ES-I3 (cell line): ENCODE data around the gene TEX48.

ENCODE experiments used
- H3K36me3 ChIP-seq: 2 replicates; pipeline ENCODE4 v1.6.1; 2013; ENCODE audit warnings: mild to moderate bottlenecking, low read length, control low read depth, moderate library complexity; ENCODE audit not compliant: insufficient read depth
- H3K4me1 ChIP-seq: 2 replicates; pipeline ENCODE4 v1.6.1; 2013; ENCODE audit warnings: mild to moderate bottlenecking, control low read depth, low read length; ENCODE audit not compliant: insufficient read depth
- H3K9ac ChIP-seq: 2 replicates; pipeline ENCODE4 v1.6.1; 2013; ENCODE audit warnings: low read depth, mild to moderate bottlenecking, low read length, moderate library complexity
- H3K9me3 ChIP-seq: 2 replicates; pipeline ENCODE4 v1.6.1; 2013; ENCODE audit warnings: mild to moderate bottlenecking, low read length, moderate library complexity; ENCODE audit not compliant: control insufficient read depth, insufficient read depth

The TEX48 gene

GRCh38 chr9:114666401-114666800 is 15.6 kb downstream of the TEX48 start:
- no peak overlapping the region for H3K9ac ChIP-seq
- H3K36me3 ChIP-seq: no peaks in the 10 kb centered on the region
- H3K4me1 ChIP-seq: peaks cover 9% of the 10 kb centered on the region
- H3K9me3 ChIP-seq: no peaks in the 10 kb centered on the region

DNA sequence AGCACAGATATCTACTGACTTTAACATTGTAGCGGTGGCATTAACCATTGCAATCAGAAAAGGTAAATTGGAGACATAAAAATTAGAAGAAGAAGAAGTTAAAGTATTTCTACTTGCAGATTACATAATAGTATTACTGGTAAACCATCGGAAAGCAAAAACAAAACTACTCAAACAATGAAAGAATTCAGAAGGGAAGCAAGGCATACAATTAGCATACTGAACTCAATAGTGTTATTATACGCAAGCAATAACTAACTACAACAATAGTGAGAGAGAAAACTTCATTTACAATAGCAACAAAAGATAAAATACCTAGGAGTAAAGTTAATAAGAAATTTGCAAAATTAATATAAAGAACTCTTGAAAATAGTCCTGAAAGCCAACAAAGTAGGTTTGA is 17.8 kb downstream of the TEX48 start:
- H3K4me1 ChIP-seq: peaks cover 9% of the 10 kb centered on the region
- H3K9ac ChIP-seq: no peak overlapping the region
- H3K9me3 ChIP-seq: no peaks in the 10 kb centered on the region
- no peaks in the 10 kb centered on the region for H3K36me3 ChIP-seq

DNA sequence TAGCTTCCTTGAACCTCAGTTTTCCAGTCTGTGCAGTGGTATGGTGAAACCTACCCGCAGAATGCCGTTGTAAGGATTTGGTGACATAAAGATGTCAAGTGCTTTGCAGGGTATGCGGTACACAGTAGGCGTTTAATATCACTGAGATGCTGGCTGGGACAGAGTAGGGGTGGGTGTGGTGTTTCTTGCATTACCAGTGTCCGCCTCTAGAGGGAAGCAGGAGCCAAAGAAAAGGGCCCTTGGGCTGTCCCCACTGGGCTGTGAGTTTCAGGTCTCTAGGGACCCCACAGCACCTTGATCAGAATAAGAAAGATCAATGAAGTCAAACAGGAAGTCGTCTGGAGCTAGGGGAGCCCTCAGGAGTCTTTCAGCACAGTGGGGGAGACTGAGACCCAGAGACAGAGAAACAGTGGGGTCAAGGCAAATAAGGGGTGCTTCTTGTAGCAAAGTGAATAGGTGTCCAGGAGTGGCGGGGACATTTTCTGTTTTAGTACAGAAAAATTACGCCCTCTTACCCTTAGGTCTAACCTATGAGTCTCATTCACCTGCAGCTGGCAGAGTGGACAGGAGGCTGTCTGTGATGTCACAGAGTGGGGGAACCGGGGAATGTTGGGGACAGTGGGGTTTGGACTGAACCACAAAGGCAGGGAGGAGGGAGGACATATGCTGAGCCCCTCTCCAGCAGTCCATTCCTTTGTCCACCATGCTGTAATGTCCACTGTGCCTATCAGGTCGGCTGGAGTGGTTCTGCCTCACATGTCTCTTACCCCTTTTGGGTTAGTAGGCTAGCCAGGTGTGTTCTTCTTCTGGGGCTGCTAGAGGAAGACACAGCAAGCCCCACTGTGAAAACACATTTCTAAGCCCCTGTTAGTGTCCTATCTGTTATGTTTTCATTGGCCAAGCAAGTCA is 19.7 kb downstream of the TEX48 start:
- H3K4me1 ChIP-seq: peaks cover 9% of the 10 kb centered on the region
- H3K9ac ChIP-seq: no peak overlapping the region
- H3K9me3 ChIP-seq: no peaks in the 10 kb centered on the region
- no peaks in the 10 kb centered on the region for H3K36me3 ChIP-seq

DNA sequence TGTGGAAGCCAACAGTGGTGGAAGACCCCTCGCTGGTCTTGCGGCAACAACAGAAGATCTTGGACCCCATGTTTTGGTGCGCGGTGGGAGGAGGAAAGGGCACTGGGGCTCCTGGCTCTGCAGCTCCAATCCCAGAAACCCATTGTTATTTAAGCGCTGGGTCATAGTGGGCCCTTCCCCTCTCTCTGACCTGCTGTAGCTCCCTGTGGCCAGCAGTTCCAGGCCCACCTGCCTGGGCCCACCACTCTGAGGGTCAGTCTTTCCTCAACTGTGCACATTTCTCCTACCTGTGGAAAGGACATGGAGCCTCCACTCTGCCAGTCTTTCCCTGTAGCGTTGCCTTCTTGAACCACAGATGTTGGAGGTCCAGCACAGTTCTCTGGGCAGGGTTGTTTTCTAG is 24.3 kb downstream of the TEX48 start, which contains the start of gene TEX53:
Gene TEX53, minus strand, starts transcription at position 101 of the 400 bp plus-strand sequence. Its CDS starts 31 bp downstream, at position 70.
- Histone ChIP-seq H3K9me3 (no peaks in the 10 kb centered on the region), H3K4me1 (peaks cover 11% of the 10 kb centered on the region), H3K9ac (no peak within 1 kb of the TSS), H3K36me3 (no peaks in the 10 kb centered on the region)

GRCh38 chr9:114656301-114656700 is 25.7 kb downstream of the TEX48 start:
- no peaks in the 10 kb centered on the region for H3K9me3 ChIP-seq

DNA sequence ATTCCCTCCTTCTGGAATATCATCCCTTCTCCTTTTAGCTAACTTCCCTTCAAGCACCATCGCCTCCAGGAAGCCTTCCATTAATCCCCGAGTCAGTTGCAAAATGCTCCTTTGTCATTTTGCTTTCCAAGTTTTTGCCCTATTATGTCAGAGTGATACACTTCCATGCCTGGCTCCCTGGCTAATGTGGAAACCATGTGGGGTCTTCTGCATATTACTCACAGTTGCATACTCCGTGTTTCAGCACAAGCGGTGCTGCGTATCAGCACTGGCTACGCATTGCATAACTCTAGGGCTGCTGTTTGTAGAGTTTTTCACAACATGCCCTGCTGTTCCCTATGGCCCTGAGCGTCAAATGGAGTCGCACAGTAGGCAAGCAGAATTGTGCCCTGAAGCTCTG is 26.3 kb downstream of the TEX48 start:
- H3K36me3 ChIP-seq: no peaks in the 10 kb centered on the region
- H3K9ac ChIP-seq: no peak overlapping the region
- H3K9me3 ChIP-seq: no peaks in the 10 kb centered on the region
- peaks cover 6% of the 10 kb centered on the region for H3K4me1 ChIP-seq

More at GRCh38 chr9:114656301-114656700, 25.7 kb downstream of the TEX48 start:
- Histone ChIP-seq H3K9ac (no peak overlapping the region), H3K4me1 (peaks cover 6% of the 10 kb centered on the region), H3K36me3 (no peaks in the 10 kb centered on the region)

GRCh38 chr9:114653556-114654159 is 28.3 kb downstream of the TEX48 start:
- peaks cover 6% of the 10 kb centered on the region for H3K4me1 ChIP-seq
- no peak overlapping the region for H3K9ac ChIP-seq
- no peaks in the 10 kb centered on the region for H3K9me3 ChIP-seq
- H3K36me3 ChIP-seq: no peaks in the 10 kb centered on the region

- H3K9ac ChIP-seq: no peak overlapping the region
- H3K9me3 ChIP-seq: no peaks in the 10 kb centered on the region
- H3K36me3 ChIP-seq: no peaks in the 10 kb centered on the region
- peaks cover 6% of the 10 kb centered on the region for H3K4me1 ChIP-seq
These were observed 29.0 kb downstream of the TEX48 start for GRCh38 chr9:114652776-114653555.

- Histone ChIP-seq H3K36me3 (peaks cover 5% of the 10 kb centered on the region; the same call in 1 of the 2 replicates), H3K4me1 (no peaks in the 10 kb centered on the region), H3K9ac (no peak overlapping the region), H3K9me3 (no peaks in the 10 kb centered on the region)
These were observed 38.1 kb downstream of the TEX48 start for GRCh38 chr9:114643896-114644295.

DNA sequence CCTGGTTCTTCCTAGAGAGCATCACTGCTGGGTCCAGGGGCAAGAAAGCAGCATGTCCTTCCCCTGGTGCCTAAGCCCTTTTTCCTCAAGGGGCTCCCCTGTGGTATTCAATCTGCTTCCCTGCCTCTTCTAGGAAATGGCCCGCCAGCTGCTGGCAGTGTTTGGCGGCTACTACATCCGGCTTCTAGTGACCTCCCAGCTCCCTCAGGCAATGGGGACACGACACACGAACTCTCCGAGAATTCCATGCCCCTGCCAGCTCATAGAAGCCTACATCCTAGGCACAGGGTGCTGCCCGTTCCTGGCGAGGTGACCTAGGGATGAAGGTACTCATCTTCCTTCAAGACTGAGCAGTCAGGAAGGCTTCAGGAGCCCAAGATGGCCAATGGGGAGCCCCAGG is 39.0 kb downstream of the TEX48 start:
- Histone ChIP-seq H3K9me3 (no peaks in the 10 kb centered on the region), H3K9ac (no peak overlapping the region), H3K36me3 (peaks cover 8% of the 10 kb centered on the region), H3K4me1 (no peaks in the 10 kb centered on the region)

DNA sequence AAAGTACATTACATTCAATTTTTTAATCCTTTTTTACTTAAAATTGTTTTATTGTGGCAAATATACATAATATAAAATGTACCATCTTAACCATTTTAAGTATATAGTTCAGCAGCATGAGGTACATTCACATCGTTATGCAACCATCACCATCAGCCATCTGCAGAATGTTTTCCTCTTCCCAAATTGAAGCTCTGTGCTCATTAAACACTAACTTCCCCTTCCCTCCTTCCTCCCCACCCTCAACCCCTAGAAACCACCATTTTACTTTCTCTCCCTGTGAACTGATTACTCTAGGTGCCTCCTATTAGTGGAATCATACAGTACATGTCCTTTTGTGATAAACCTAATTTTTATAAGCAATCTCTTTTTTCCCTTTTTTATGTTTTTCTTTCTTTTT is 40.0 kb downstream of the TEX48 start:
- Histone ChIP-seq H3K9ac (no peak overlapping the region), H3K9me3 (no peaks in the 10 kb centered on the region), H3K4me1 (no peaks in the 10 kb centered on the region), H3K36me3 (peaks cover 8% of the 10 kb centered on the region)

- no peak overlapping the region for H3K9ac ChIP-seq
- H3K9me3 ChIP-seq: no peaks in the 10 kb centered on the region
- peaks cover 6% of the 10 kb centered on the region for H3K36me3 ChIP-seq
- H3K4me1 ChIP-seq: no peaks in the 10 kb centered on the region
These were observed 43.6 kb downstream of the TEX48 start for GRCh38 chr9:114638404-114638803.

- H3K4me1 ChIP-seq: no peaks in the 10 kb centered on the region
- H3K36me3 ChIP-seq: peaks cover 6% of the 10 kb centered on the region
- H3K9ac ChIP-seq: no peak overlapping the region
- H3K9me3 ChIP-seq: no peaks in the 10 kb centered on the region
These were observed 47.6 kb downstream of the TEX48 start for GRCh38 chr9:114634387-114634786.

- Histone ChIP-seq H3K9ac (no peak overlapping the region), H3K9me3 (no peaks in the 10 kb centered on the region), H3K36me3 (peaks cover 6% of the 10 kb centered on the region), H3K4me1 (no peaks in the 10 kb centered on the region)
These were observed 48.4 kb downstream of the TEX48 start for GRCh38 chr9:114633438-114634089.
